GM12801 (cell line): ENCODE data around the gene BRS3.

Experiments
- CTCF ChIP-seq: IDR thresholded peaks from one replicate; pipeline ENCODE4 v1.5.1; 2011; ENCODE audit warnings: control low read depth; ENCODE audit not compliant: insufficient read length; ENCODE audit errors: extremely low read depth

The BRS3 gene

GRCh38 chrX:136473663-136474062 is 14.1 kb upstream of the BRS3 start:
- TF ChIP-seq CTCF = no peak

- no peak for TF ChIP-seq CTCF
Observed at GRCh38 chrX:136475236-136475635, 12.5 kb upstream of the BRS3 start.

GRCh38 chrX:136476501-136476900 is 11.2 kb upstream of the BRS3 start:
- no peak for TF ChIP-seq CTCF

GRCh38 chrX:136477026-136477425 is 10.7 kb upstream of the BRS3 start:
- TF ChIP-seq CTCF = no peak

- no peak for TF ChIP-seq CTCF
Observed at GRCh38 chrX:136480383-136480782, 7.4 kb upstream of the BRS3 start.

GRCh38 chrX:136488706-136489105 is 959 bp downstream of the BRS3 start:
- no peak for TF ChIP-seq CTCF

- no peak for TF ChIP-seq CTCF
Observed at GRCh38 chrX:136491832-136492231, 4.1 kb downstream of the BRS3 start.

- no peak for TF ChIP-seq CTCF
Observed at GRCh38 chrX:136493011-136493410, 5.3 kb downstream of the BRS3 start.
